ENCODE measurements around the gene PABPC5.

The PABPC5 gene

DNA sequence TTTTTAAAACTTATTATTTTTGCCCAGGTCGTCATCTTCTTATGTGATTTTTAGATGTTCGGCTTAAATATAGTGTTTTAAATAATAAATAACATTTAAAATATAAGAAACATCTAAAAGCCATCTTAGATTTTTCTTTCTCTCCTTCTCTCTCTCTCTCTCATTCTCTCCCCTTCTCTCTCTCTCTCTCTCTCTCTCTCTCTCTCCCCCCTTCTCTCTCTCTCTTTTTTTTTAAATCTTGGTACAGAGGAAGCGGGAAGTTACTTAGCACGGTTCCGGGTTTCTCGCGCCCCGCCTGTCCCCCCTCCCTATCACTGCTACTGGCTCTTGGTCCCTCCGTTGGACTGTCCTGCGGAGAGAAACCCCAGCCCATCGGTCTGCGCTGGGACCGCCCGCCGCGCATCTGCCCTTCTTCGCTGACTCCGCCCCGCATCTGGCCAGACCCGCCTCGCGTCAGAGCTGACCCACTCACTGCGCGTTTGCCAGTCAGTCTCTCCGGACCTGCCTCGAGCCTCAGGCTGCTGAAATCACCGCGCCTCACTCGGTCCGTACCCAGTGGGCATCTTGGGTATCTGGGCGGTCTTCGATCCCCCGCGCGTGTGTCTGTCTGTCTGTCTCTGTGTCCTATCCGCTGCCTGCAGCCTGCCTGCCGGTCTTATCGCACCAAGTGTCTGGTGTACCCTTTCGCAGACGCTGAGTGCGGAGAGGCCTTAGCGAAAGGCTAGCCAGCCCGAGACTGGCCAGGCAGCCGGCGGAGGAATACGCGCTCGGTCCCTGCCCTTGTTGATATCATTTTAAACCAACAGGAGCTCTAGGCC lies at the start of gene PABPC5:
Gene PABPC5, plus strand, starts transcription at position 489 of the 818 bp plus-strand sequence. CDS start 739 bp downstream, outside the sequence.
- no peak for DNase-seq

DNA sequence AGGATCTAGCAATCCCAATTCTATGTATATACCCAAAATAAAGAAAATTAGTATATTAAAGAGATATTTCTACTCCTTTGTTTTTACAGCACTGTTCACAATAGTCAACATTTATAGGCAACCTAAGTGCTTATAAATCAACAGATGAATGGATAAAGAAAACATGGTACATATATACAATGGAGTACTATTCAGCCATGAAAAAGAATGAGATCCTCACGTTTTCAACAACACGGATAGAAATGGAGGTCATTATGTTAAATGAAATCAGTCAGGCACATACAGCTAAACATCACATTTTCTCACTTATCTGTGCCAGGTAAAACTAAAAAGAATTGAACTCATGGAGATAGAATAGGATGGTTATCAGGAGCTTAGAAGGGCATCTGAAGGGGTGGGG lies 45.6 kb upstream of the PABPC5 start:
- no peak for DNase-seq

DNA sequence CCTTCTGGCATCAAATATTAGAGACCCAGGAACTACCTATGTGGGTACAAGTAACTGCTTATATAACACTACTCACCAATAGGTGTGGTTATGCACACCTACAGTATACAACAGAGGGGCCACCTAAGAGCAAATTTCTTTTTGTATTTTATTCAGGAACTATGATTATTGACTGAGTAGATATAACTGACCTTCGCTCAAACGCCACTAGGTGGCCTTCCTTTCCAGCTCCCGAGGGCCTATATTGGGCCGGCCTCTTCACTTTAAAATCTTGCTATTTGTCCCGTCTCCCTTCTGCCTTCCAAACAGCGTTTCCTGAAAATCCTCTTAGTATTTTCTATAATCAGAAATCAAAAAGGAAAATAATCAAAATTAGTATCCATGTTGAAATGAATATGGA lies 19.9 kb upstream of the PABPC5 start:
- DNase-seq: no peak

DNA sequence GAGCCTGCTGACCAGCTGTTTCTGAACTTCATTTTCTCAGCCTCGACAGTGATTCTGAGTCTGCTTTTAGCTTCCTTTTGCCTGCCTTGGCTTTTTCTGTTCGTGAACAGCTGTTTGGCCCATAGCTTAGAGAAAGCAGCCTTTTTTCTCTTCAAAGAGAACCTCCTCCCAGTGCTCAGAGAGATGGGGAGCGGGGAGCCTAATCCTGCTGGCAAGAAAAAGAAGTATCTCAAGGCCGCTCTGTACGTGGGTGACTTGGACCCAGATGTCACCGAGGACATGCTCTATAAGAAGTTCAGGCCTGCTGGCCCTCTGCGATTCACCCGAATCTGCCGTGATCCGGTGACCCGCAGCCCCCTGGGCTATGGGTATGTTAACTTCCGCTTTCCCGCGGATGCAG lies 756 bp downstream of the PABPC5 start:
- DNase-seq: no peak
